A549 (cell line): Measurements from ENCODE around the gene PELI1.
"Not testable (repeated sequence)": the region's sequence is repeated elsewhere in the genome, so short reads cannot be mapped to it uniquely, and the experiment has no call there.

Experiments used
- CHD2 ChIP-seq: fragments of 150-350 bp; IDR thresholded peaks from 2 replicates; pipeline ENCODE4 v1.6.1; 2014; ENCODE audit warnings: low read length; ENCODE audit not compliant: partially characterized antibody
- CTCF ChIP-seq: fragments of >200 bp; sonication (Bioruptor Twin); formaldehyde crosslinking; IDR thresholded peaks from 3 replicates; pipeline ENCODE4 v1.5.1; 2016

- not testable (repeated sequence) for TF ChIP-seq CTCF, CHD2
Measured at GRCh38 chr2:64079688-64080087, 64.5 kb downstream of the PELI1 start.
